ENCODE data around the gene HAUS7. TPM values are rescaled to one million over a fixed set of nuclear protein-coding genes. Genes with fewer than 3 reads are reported as not detected.

Gene HAUS7
- total RNA-seq, 1 experiment from 2014 or later = 46.5 TPM

DNA sequence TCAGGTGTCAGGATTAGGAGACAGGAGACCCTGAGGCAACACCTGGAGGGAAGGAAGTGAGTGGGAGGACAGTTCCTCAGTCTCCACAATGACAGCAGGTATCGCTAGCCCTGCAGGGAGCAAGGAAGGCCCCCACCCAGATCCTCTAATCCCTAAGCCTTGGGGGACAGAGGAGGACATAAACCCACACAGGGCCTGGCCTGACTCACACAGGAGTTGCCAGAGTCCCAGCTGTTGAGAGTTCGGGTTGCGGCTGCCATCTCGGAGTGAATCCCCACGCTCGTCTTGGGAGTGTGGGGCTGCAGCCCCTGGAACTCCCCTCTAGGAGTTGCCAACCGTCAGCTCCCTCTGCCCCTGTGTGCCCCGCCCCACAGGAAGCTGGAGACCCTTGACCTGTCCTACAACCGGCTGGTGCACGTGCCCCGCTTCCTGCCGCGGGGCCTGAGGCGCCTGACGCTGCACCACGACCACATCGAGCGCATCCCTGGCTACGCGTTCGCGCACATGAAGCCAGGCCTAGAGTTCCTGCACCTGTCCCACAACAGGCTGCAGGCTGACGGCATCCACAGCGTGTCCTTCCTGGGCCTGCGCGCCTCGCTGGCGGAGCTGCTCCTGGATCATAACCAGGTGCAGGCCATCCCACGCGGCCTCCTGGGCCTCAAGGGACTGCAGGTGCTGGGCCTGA is 15.2 kb upstream of the HAUS7 start:
- ATAC-seq (no peak), DNase-seq (ENCODE audit: low spot score) (no peak)
- Mint-ChIP-seq H3K36me3 (no peaks in the 10 kb centered on the region), H3K27me3 (ENCODE audit: low read depth) (no peaks in the 10 kb centered on the region; the same call in 1 of the 2 replicates), H3K27ac (no peak overlapping the region), H3K9me3 (no peaks in the 10 kb centered on the region), H3K4me3 (no peak overlapping the region), H3K4me1 (no peaks in the 10 kb centered on the region)
- ChIA-PET POLR2A (no interaction called here), CTCF (interaction anchor here (1.5 kb wide), 1 partner anchor 15 kb away, joined by 8 read pairs; the partner anchor contains the start of gene HAUS7)
- no peak for TF ChIP-seq ELF4 (CRISPR knock-in tag; IDR thresholded peaks at IDR 0.05; ENCODE audit: low read depth)
- TF ChIP-seq ZNF425 (CRISPR knock-in tag; conservative IDR thresholded peaks at IDR 0.05) = no peak
- TF ChIP-seq, protein P1, sequence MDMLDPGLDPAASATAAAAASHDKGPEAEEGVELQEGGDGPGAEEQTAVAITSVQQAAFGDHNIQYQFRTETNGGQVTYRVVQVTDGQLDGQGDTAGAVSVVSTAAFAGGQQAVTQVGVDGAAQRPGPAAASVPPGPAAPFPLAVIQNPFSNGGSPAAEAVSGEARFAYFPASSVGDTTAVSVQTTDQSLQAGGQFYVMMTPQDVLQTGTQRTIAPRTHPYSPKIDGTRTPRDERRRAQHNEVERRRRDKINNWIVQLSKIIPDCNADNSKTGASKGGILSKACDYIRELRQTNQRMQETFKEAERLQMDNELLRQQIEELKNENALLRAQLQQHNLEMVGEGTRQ (CRISPR knock-in tag; IDR thresholded peaks at IDR 0.05) = no peak
- TF ChIP-seq ZNF232 (CRISPR knock-in tag; IDR thresholded peaks at IDR 0.05) = no peak
- TF ChIP-seq ZNF138 (CRISPR knock-in tag; conservative IDR thresholded peaks at IDR 0.05) = no peak
- no peak for TF ChIP-seq TP53 (CRISPR knock-in tag; IDR thresholded peaks at IDR 0.05)
- TF ChIP-seq KAT7 (CRISPR knock-in tag; IDR thresholded peaks at IDR 0.05; ENCODE audit: borderline replicate concordance) = no peak
- TF ChIP-seq TEAD4 (CRISPR knock-in tag; IDR thresholded peaks at IDR 0.05) = no peak
- TF ChIP-seq HMGXB4 (CRISPR knock-in tag; IDR thresholded peaks at IDR 0.05) = no peak
- TF ChIP-seq SOX15 (CRISPR knock-in tag; IDR thresholded peaks at IDR 0.05) = no peak
- no peak for TF ChIP-seq HMGA2 (CRISPR knock-in tag; IDR thresholded peaks at IDR 0.05)
- no peak for TF ChIP-seq ZNF281 (CRISPR knock-in tag; IDR thresholded peaks at IDR 0.05)
- no peak for TF ChIP-seq ZNF219 (CRISPR knock-in tag; IDR thresholded peaks at IDR 0.05; ENCODE audit: borderline replicate concordance)
- TF ChIP-seq ZNF263 (CRISPR knock-in tag; IDR thresholded peaks at IDR 0.05; ENCODE audit: low read depth) = no peak
- TF ChIP-seq, protein P2, sequence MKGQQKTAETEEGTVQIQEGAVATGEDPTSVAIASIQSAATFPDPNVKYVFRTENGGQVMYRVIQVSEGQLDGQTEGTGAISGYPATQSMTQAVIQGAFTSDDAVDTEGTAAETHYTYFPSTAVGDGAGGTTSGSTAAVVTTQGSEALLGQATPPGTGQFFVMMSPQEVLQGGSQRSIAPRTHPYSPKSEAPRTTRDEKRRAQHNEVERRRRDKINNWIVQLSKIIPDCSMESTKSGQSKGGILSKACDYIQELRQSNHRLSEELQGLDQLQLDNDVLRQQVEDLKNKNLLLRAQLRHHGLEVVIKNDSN (CRISPR knock-in tag; IDR thresholded peaks at IDR 0.05) = no peak
- TF ChIP-seq, protein P3, sequence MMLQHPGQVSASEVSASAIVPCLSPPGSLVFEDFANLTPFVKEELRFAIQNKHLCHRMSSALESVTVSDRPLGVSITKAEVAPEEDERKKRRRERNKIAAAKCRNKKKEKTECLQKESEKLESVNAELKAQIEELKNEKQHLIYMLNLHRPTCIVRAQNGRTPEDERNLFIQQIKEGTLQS (CRISPR knock-in tag; conservative IDR thresholded peaks at IDR 0.05) = no peak
- TF ChIP-seq TCF7 (CRISPR knock-in tag; IDR thresholded peaks at IDR 0.05; ENCODE audit: low read depth) = no peak
- TF ChIP-seq, protein P4, sequence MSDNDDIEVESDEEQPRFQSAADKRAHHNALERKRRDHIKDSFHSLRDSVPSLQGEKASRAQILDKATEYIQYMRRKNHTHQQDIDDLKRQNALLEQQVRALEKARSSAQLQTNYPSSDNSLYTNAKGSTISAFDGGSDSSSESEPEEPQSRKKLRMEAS (CRISPR knock-in tag; IDR thresholded peaks at IDR 0.05) = no peak
- no peak for TF ChIP-seq ZNF423 (CRISPR knock-in tag; IDR thresholded peaks at IDR 0.05)

Data from WTC11 (cell line).